Tibial artery (tissue), 4 donors: ENCODE results near the gene OCA2.
"Not testable (repeated sequence)": the region's sequence is repeated elsewhere in the genome, so short reads cannot be mapped to it uniquely, and the experiment has no call there.

Source experiments
- DNase-seq, 2 donors: peaks; one replicate each; pipeline ENCODE4 v3.0.0-alpha.2; 2019
- H3K27ac ChIP-seq, 2 donors: fragments of 200-600 bp; sonication (generic) in 1 of 2; 1 replicate in 1 of 2; 2 replicates in 1 of 2; pipeline ENCODE4 v1.5.1; 2018 to 2019; ENCODE audit warnings: mild to moderate bottlenecking in 1 of 2
- H3K27me3 ChIP-seq, 2 donors: fragments of 200-600 bp; sonication (generic) in 1 of 2; one replicate each; pipeline versions ENCODE4 v1.5.1 to v1.6.0; 2016 to 2019
- H3K36me3 ChIP-seq, 3 donors: fragments of 200-600 bp; sonication (generic) in 2 of 3; one replicate each; pipeline ENCODE4 v1.5.1; 2016 to 2019; ENCODE audit warnings: mild to moderate bottlenecking in 2 of 3
- H3K4me1 ChIP-seq, 4 donors: fragments of 200-600 bp; sonication (generic) in 2 of 4; 1 replicate in 3 of 4; 2 replicates in 1 of 4; pipeline ENCODE4 v1.5.1; 2016 to 2019
- H3K4me3 ChIP-seq, 2 donors: fragments of 200-600 bp; sonication (generic) in 1 of 2; 1 replicate in 1 of 2; 2 replicates in 1 of 2; pipeline ENCODE4 v1.5.1; 2018 to 2019; ENCODE audit warnings: mild to moderate bottlenecking in 2 of 2
- H3K9me3 ChIP-seq, 3 donors: fragments of 200-600 bp; sonication (generic) in 1 of 3; one replicate each; pipeline ENCODE4 v1.5.1; 2016 to 2019
- CTCF ChIP-seq, 2 experiments: fragments of 200-600 bp in 1 of 2; fragments of 450-650 bp in 1 of 2; IDR thresholded peaks; one replicate each; pipeline ENCODE4 v1.5.1; 2017 to 2019; ENCODE audit warnings: antibody characterized with exemption in 2 of 2, mild to moderate bottlenecking in 1 of 2, moderate library complexity in 1 of 2
- intact Hi-C: fragments of 100-400 bp; cut with DNase I; formaldehyde crosslinking; loops from one replicate; pipeline ENCODE4 v1.15.0; 2023; ENCODE audit warnings: low total_unique reads

The OCA2 gene

GRCh38 chr15:27730868-27731267 lies 368.2 kb downstream of the OCA2 start:
- DNase-seq, result no peak

GRCh38 chr15:27725731-27726130 lies 373.4 kb downstream of the OCA2 start:
- no peaks in the 10 kb centered on the region for H3K27me3 ChIP-seq
- no peak for DNase-seq
- no peaks in the 10 kb centered on the region for H3K36me3 ChIP-seq

More at GRCh38 chr15:27730868-27731267, 368.2 kb downstream of the OCA2 start:
- no peak overlapping the region for H3K27ac ChIP-seq
- no peaks in the 10 kb centered on the region for H3K27me3 ChIP-seq
- TF ChIP-seq CTCF (IDR thresholded peaks at IDR 0.05), result no peak
- H3K4me1 ChIP-seq, result no peaks in the 10 kb centered on the region
- peaks cover 0 to 15% (median 9%) of the 10 kb centered on the region in 3 donors for H3K9me3 ChIP-seq
- H3K36me3 ChIP-seq, result no peaks in the 10 kb centered on the region
- no peak overlapping the region for H3K4me3 ChIP-seq
- intact Hi-C loops, result no loop called here

GRCh38 chr15:27723821-27724220 lies 375.3 kb downstream of the OCA2 start:
- no peaks in the 10 kb centered on the region for H3K4me1 ChIP-seq
- no peaks in the 10 kb centered on the region for H3K9me3 ChIP-seq
- no peak for DNase-seq
- no peak overlapping the region for H3K27ac ChIP-seq
- no peaks in the 10 kb centered on the region for H3K27me3 ChIP-seq
- no peaks in the 10 kb centered on the region for H3K36me3 ChIP-seq
- intact Hi-C loops, result no loop called here
- H3K4me3 ChIP-seq, result no peak overlapping the region
- no peak for TF ChIP-seq CTCF (IDR thresholded peaks at IDR 0.05)

More at GRCh38 chr15:27725731-27726130, 373.4 kb downstream of the OCA2 start:
- no peak for TF ChIP-seq CTCF (IDR thresholded peaks at IDR 0.05)
- intact Hi-C loops, result no loop called here
- Histone ChIP-seq H3K4me1 (no peaks in the 10 kb centered on the region), H3K9me3 (no peaks in the 10 kb centered on the region), H3K27ac (no peak overlapping the region), H3K4me3 (no peak overlapping the region)

- no peak for DNase-seq
- Histone ChIP-seq H3K36me3 (no peaks in the 10 kb centered on the region), H3K4me1 (no peaks in the 10 kb centered on the region), H3K9me3 (peaks cover 0 to under 1% (median 0%) of the 10 kb centered on the region in 3 donors), H3K27ac (no peak overlapping the region), H3K27me3 (no peaks in the 10 kb centered on the region), H3K4me3 (no peak overlapping the region)
- intact Hi-C loops, result no loop called here
- no peak for TF ChIP-seq CTCF (IDR thresholded peaks at IDR 0.05)
Measured at GRCh38 chr15:27722102-27722501, 377.0 kb downstream of the OCA2 start.

- no peak overlapping the region for H3K4me3 ChIP-seq
- H3K4me1 ChIP-seq, result no peaks in the 10 kb centered on the region
- H3K9me3 ChIP-seq, result peaks cover 0 to 31% (median 5%) of the 10 kb centered on the region in 3 donors
- no peaks in the 10 kb centered on the region for H3K27me3 ChIP-seq
- no peaks in the 10 kb centered on the region for H3K36me3 ChIP-seq
- no peak for DNase-seq
- no peak for TF ChIP-seq CTCF (IDR thresholded peaks at IDR 0.05)
- intact Hi-C loops, result no loop called here
- H3K27ac ChIP-seq, result no peak overlapping the region
Measured at GRCh38 chr15:27714675-27715074, 384.4 kb downstream of the OCA2 start.

GRCh38 chr15:27713850-27714249 lies 385.3 kb downstream of the OCA2 start:
- peaks cover under 1 to 36% (median 5%) of the 10 kb centered on the region in 3 donors for H3K9me3 ChIP-seq
- H3K36me3 ChIP-seq, DNase-seq, H3K27ac ChIP-seq, H3K4me1 ChIP-seq, intact Hi-C loops, H3K27me3 ChIP-seq, H3K4me3 ChIP-seq: not testable (repeated sequence)
